ENCODE data around the gene MCHR1. TPM values are rescaled to one million over a fixed set of nuclear protein-coding genes. Genes with fewer than 3 reads are reported as not detected.

The MCHR1 gene
- total and polyA plus RNA-seq, 2 of the 13 experiments (the other 11 are each of a cell fraction or from before 2014, with no cell fraction given) = 0.40 to 0.83 TPM

DNA sequence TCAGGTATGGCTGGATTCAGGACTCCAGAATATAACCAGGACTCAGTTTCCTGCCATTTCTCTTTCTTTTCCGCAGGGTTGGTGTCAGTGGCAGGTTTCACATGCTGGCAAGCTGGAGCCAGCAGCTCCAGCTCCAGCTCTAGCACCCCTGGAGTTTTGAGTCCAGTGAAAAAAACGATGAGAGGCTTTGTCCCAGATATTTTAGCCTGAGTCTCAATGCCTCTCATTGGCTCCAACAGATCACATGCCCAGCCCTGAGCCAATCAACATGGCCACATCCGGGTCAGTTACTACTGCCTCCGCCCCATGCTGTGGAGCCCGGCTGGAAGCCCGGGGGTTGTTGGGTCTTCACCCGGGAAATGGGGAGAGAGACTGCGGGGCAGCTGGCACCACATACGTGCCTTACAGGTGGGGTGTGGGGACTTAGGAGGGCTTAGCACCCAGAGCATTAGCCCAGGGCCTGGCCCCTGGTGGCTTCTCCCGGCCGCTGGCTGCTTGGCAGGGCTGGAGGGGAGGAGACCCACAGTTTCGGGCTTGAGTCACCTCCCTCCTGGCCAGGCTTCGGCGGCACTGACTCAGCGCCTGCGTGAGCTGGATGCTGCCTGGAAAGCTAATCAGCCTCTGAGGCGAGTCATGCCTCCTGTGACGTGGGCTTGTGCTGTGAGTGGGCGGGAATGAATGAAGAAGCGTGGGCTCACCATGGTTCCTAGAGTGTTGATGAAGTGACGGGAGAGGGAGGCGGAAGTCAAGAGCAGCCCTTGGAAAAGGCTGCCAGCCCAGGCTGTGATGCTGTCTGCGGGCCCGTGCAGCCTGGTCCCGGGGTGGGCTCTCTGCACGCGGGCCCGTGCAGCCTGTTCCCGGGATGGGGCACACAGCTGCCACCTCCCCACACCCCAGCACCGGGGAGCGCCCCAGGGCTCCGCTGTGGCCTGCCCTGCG, 27.5 kb upstream of the MCHR1 start (continued):
- TF ChIP-seq, protein P1, sequence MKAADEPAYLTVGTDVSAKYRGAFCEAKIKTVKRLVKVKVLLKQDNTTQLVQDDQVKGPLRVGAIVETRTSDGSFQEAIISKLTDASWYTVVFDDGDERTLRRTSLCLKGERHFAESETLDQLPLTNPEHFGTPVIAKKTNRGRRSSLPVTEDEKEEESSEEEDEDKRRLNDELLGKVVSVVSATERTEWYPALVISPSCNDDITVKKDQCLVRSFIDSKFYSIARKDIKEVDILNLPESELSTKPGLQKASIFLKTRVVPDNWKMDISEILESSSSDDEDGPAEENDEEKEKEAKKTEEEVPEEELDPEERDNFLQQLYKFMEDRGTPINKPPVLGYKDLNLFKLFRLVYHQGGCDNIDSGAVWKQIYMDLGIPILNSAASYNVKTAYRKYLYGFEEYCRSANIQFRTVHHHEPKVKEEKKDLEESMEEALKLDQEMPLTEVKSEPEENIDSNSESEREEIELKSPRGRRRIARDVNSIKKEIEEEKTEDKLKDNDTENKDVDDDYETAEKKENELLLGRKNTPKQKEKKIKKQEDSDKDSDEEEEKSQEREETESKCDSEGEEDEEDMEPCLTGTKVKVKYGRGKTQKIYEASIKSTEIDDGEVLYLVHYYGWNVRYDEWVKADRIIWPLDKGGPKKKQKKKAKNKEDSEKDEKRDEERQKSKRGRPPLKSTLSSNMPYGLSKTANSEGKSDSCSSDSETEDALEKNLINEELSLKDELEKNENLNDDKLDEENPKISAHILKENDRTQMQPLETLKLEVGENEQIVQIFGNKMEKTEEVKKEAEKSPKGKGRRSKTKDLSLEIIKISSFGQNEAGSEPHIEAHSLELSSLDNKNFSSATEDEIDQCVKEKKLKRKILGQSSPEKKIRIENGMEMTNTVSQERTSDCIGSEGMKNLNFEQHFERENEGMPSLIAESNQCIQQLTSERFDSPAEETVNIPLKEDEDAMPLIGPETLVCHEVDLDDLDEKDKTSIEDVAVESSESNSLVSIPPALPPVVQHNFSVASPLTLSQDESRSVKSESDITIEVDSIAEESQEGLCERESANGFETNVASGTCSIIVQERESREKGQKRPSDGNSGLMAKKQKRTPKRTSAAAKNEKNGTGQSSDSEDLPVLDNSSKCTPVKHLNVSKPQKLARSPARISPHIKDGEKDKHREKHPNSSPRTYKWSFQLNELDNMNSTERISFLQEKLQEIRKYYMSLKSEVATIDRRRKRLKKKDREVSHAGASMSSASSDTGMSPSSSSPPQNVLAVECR (CRISPR knock-in tag; IDR thresholded peaks at IDR 0.05; ENCODE audit: borderline replicate concordance) = peak; percentile 82
- TF ChIP-seq ZNF30 (CRISPR knock-in tag; IDR thresholded peaks at IDR 0.05) (no peak), HNF4A (CRISPR knock-in tag; IDR thresholded peaks at IDR 0.05) (no peak), RFXANK (CRISPR knock-in tag; IDR thresholded peaks at IDR 0.05) (no peak; the same call in 1 of the 2 replicates), HNRNPUL1 (IDR thresholded peaks at IDR 0.05; ENCODE audit: low read depth, low read length) (no peak), HMG20B (CRISPR knock-in tag; conservative IDR thresholded peaks at IDR 0.05) (no peak), ZFX (CRISPR knock-in tag; IDR thresholded peaks at IDR 0.05; ENCODE audit: low read depth) (peak; percentile 71), ATF2 (CRISPR knock-in tag; IDR thresholded peaks at IDR 0.05) (0 out of 2 replicates have a peak, but pooled peaks have one; percentile 17), ZNF275 (CRISPR knock-in tag; IDR thresholded peaks at IDR 0.05; ENCODE audit: borderline replicate concordance) (peak; percentile 90; the same call in 1 of the 2 replicates), HNRNPLL (IDR thresholded peaks at IDR 0.05; ENCODE audit: low read depth, low read length, poor library complexity, severe bottlenecking) (no peak), KLF15 (CRISPR knock-in tag; IDR thresholded peaks at IDR 0.05; ENCODE audit: borderline replicate concordance) (no peak; the same call in 1 of the 2 replicates), ATF1 (CRISPR knock-in tag; IDR thresholded peaks at IDR 0.05) (no peak), HOXA3 (CRISPR knock-in tag; IDR thresholded peaks at IDR 0.05) (no peak; the same call in 1 of the 2 replicates), ZNF33A (CRISPR knock-in tag; IDR thresholded peaks at IDR 0.05; ENCODE audit: borderline replicate concordance) (no peak), ZNF75D (CRISPR knock-in tag; IDR thresholded peaks at IDR 0.05; ENCODE audit: borderline replicate concordance) (no peak)
- TF ChIP-seq, protein P2, sequence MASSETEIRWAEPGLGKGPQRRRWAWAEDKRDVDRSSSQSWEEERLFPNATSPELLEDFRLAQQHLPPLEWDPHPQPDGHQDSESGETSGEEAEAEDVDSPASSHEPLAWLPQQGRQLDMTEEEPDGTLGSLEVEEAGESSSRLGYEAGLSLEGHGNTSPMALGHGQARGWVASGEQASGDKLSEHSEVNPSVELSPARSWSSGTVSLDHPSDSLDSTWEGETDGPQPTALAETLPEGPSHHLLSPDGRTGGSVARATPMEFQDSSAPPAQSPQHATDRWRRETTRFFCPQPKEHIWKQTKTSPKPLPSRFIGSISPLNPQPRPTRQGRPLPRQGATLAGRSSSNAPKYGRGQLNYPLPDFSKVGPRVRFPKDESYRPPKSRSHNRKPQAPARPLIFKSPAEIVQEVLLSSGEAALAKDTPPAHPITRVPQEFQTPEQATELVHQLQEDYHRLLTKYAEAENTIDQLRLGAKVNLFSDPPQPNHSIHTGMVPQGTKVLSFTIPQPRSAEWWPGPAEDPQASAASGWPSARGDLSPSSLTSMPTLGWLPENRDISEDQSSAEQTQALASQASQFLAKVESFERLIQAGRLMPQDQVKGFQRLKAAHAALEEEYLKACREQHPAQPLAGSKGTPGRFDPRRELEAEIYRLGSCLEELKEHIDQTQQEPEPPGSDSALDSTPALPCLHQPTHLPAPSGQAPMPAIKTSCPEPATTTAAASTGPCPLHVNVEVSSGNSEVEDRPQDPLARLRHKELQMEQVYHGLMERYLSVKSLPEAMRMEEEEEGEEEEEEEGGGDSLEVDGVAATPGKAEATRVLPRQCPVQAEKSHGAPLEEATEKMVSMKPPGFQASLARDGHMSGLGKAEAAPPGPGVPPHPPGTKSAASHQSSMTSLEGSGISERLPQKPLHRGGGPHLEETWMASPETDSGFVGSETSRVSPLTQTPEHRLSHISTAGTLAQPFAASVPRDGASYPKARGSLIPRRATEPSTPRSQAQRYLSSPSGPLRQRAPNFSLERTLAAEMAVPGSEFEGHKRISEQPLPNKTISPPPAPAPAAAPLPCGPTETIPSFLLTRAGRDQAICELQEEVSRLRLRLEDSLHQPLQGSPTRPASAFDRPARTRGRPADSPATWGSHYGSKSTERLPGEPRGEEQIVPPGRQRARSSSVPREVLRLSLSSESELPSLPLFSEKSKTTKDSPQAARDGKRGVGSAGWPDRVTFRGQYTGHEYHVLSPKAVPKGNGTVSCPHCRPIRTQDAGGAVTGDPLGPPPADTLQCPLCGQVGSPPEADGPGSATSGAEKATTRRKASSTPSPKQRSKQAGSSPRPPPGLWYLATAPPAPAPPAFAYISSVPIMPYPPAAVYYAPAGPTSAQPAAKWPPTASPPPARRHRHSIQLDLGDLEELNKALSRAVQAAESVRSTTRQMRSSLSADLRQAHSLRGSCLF (CRISPR knock-in tag; IDR thresholded peaks at IDR 0.05; ENCODE audit: borderline replicate concordance) = no peak

Measured in HepG2 (cell line).